HepG2 (cell line): ENCODE data around the gene ABT1. TPM values are rescaled to one million over a fixed set of nuclear protein-coding genes. Genes with fewer than 3 reads are reported as not detected.

Experiments
- ELF3 ChIP-seq: IDR thresholded peaks from 2 replicates; pipeline ENCODE4 v1.6.1; 2016; ENCODE audit warnings: missing genetic modification reagents, missing compliant biosample characterization
- HDAC1 ChIP-seq: sonication (generic); formaldehyde crosslinking; IDR thresholded peaks from 2 replicates; pipeline ENCODE4 v1.5.1; 2020; ENCODE audit warnings: mild to moderate bottlenecking, missing genetic modification reagents
- REST ChIP-seq, 2 experiments: IDR thresholded peaks; 2 replicates each; pipeline ENCODE4 v1.6.1; 2011 to 2012; ENCODE audit warnings: low read length in 2 of 2, borderline replicate concordance in 1 of 2, low read depth in 1 of 2, mild to moderate bottlenecking in 1 of 2, moderate library complexity in 1 of 2
- SMAD3 ChIP-seq: sonication (generic); formaldehyde crosslinking; IDR thresholded peaks from 2 replicates; pipeline ENCODE4 v1.4.0; 2020; ENCODE audit warnings: missing genetic modification reagents
- SNAPC2 ChIP-seq: sonication (generic); formaldehyde crosslinking; IDR thresholded peaks from 2 replicates; pipeline ENCODE4 v1.8.1; 2022; ENCODE audit warnings: mild to moderate bottlenecking, missing genetic modification reagents
- SRSF1 ChIP-seq: fragments of 200-400 bp; formaldehyde crosslinking; optimal IDR thresholded peaks from 2 replicates; pipeline ENCODE3; 2017; ENCODE audit warnings: mild to moderate bottlenecking, low read depth, low read length, moderate library complexity
- ZBTB20 ChIP-seq: sonication (generic); formaldehyde crosslinking; IDR thresholded peaks from 2 replicates; pipeline ENCODE4 v1.8.1; 2023; ENCODE audit warnings: missing genetic modification reagents, low read depth, mild to moderate bottlenecking, borderline replicate concordance
- ZNF24 ChIP-seq: fragments of 450-650 bp; IDR thresholded peaks from 2 replicates; pipeline ENCODE4 v1.6.1; 2017; ENCODE audit warnings: antibody characterized with exemption, mild to moderate bottlenecking
- ZNF556 ChIP-seq: sonication (generic); formaldehyde crosslinking; IDR thresholded peaks from 2 replicates; pipeline ENCODE4 v1.4.0; 2020; ENCODE audit warnings: mild to moderate bottlenecking, missing genetic modification reagents, borderline replicate concordance
- ZNF776 ChIP-seq: sonication (generic); formaldehyde crosslinking; IDR thresholded peaks from 2 replicates; pipeline ENCODE4 v1.4.0; 2020; ENCODE audit warnings: mild to moderate bottlenecking, missing genetic modification reagents
- ZSCAN25 ChIP-seq: sonication (generic); formaldehyde crosslinking; IDR thresholded peaks from 2 replicates; pipeline ENCODE4 v1.8.0; 2022; ENCODE audit warnings: mild to moderate bottlenecking, missing genetic modification reagents
- polyA plus RNA-seq, 8 experiments: library from polyadenylated mRNA; depleted of rRNA in 3 of 8; stranded (reverse) in 7 of 8; unstranded in 1 of 8; fragments of >200 nt; fragmentation: Illumina TruSeq in 4 of 8; extraction: Trizol in 4 of 8; gene quantifications; 2 replicates each; pipeline versions ENCODE4 v1.2.1 to v1.2.3, GENCODE V29; 2011 to 2016; ENCODE audit warnings: low read depth in 4 of 8, missing spikeins in 1 of 8, mixed read lengths in 1 of 8; ENCODE audit not compliant: insufficient read depth in 1 of 8
- total RNA-seq, 5 experiments: library from RNA; depleted of rRNA; stranded (reverse); fragments of >200 nt; fragmentation: Illumina TruSeq; extraction: Trizol; gene quantifications; 2 replicates each; pipeline ENCODE4 v1.2.3, GENCODE V29; 2016; ENCODE audit warnings: low read depth in 1 of 5
- TF ChIP-seq, protein P1 (sequence below): sonication (generic); formaldehyde crosslinking; IDR thresholded peaks from 2 replicates; pipeline ENCODE4 v1.8.1; 2023; ENCODE audit warnings: mild to moderate bottlenecking, missing genetic modification reagents
- TF ChIP-seq, protein P2 (sequence below): sonication (generic); formaldehyde crosslinking; IDR thresholded peaks from 2 replicates; pipeline ENCODE4 v1.4.0; 2020; ENCODE audit warnings: missing genetic modification reagents, borderline replicate concordance
- TF ChIP-seq, protein P3 (sequence below): IDR thresholded peaks from 2 replicates; pipeline ENCODE4 v1.6.1; 2016; ENCODE audit warnings: low read depth, borderline replicate concordance
- TF ChIP-seq, protein P4 (sequence below): sonication (generic); formaldehyde crosslinking; IDR thresholded peaks from 2 replicates; pipeline ENCODE4 v1.8.1; 2023; ENCODE audit warnings: mild to moderate bottlenecking, inconsistent platforms, moderate library complexity, missing genetic modification reagents, borderline replicate concordance
- TF ChIP-seq, protein P5 (sequence below): sonication (generic); formaldehyde crosslinking; IDR thresholded peaks from 2 replicates; pipeline ENCODE4 v1.4.0; 2020; ENCODE audit warnings: missing genetic modification reagents

The ABT1 gene
- total and polyA plus RNA-seq, 2 of the 13 experiments (the other 11 are each of a cell fraction or from before 2014, with no cell fraction given), result 38.4 TPM

DNA sequence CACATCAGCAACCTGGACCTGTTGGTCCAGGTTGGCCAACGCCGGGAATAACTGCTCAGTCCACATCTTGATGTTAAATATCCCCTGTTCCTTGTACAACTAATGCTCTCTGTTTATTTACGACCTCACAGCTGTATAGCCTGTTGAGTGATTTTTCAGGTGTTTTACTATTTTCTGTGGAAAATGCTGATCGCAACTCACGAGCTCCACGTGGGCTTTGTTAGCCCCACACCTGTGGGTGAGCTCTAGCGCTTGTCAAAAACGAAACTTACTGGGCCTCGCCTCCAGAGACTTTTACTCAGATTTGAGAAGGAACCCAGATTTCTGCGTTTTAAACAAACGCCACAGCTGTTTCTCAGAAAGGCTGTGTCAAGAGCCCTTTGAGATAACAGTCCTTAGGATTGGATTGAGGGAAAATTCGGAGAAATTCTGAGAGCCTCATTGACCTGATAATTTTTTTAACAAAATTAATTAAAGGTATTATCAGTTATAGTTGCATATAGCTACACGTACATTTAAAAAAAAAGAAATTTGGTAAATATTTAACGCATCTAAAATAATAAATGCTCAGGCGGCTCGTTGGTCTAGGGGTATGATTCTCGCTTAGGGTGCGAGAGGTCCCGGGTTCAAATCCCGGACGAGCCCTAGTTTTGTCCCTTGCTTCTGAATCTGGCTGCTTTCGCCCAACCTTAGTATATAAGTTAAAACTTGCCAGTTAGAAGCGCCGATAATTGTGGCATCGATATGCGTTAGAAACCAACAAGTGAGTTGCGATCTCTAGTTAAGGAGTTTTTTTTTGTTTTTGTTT, 41.9 kb upstream of the ABT1 start (continued):
- TF ChIP-seq, protein P1, sequence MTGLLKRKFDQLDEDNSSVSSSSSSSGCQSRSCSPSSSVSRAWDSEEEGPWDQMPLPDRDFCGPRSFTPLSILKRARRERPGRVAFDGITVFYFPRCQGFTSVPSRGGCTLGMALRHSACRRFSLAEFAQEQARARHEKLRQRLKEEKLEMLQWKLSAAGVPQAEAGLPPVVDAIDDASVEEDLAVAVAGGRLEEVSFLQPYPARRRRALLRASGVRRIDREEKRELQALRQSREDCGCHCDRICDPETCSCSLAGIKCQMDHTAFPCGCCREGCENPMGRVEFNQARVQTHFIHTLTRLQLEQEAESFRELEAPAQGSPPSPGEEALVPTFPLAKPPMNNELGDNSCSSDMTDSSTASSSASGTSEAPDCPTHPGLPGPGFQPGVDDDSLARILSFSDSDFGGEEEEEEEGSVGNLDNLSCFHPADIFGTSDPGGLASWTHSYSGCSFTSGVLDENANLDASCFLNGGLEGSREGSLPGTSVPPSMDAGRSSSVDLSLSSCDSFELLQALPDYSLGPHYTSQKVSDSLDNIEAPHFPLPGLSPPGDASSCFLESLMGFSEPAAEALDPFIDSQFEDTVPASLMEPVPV, result no peak
- TF ChIP-seq SMAD3 (CRISPR knock-in tag) (0 out of 2 replicates have a peak, but pooled peaks have one; percentile 18), ZSCAN25 (CRISPR knock-in tag) (no peak), REST (IDR thresholded peaks at IDR 0.05; ENCODE audit: borderline replicate concordance in 1 of 2, low read depth in 1 of 2, low read length in 2 of 2) (peak in 1 of 2 experiments; percentile 16; a peak in 1 of 4 replicates), HDAC1 (no peak), SRSF1 (no peak), ZNF776 (CRISPR knock-in tag) (no peak), ELF3 (CRISPR knock-in tag) (no peak), SNAPC2 (CRISPR knock-in tag) (0 out of 2 replicates have a peak, but pooled peaks have one; percentile 5), ZBTB20 (CRISPR knock-in tag) (peak; percentile 50; the same call in 1 of the 2 replicates), ZNF24 (peak; percentile 97), ZNF556 (CRISPR knock-in tag) (no peak)
- TF ChIP-seq, protein P2, sequence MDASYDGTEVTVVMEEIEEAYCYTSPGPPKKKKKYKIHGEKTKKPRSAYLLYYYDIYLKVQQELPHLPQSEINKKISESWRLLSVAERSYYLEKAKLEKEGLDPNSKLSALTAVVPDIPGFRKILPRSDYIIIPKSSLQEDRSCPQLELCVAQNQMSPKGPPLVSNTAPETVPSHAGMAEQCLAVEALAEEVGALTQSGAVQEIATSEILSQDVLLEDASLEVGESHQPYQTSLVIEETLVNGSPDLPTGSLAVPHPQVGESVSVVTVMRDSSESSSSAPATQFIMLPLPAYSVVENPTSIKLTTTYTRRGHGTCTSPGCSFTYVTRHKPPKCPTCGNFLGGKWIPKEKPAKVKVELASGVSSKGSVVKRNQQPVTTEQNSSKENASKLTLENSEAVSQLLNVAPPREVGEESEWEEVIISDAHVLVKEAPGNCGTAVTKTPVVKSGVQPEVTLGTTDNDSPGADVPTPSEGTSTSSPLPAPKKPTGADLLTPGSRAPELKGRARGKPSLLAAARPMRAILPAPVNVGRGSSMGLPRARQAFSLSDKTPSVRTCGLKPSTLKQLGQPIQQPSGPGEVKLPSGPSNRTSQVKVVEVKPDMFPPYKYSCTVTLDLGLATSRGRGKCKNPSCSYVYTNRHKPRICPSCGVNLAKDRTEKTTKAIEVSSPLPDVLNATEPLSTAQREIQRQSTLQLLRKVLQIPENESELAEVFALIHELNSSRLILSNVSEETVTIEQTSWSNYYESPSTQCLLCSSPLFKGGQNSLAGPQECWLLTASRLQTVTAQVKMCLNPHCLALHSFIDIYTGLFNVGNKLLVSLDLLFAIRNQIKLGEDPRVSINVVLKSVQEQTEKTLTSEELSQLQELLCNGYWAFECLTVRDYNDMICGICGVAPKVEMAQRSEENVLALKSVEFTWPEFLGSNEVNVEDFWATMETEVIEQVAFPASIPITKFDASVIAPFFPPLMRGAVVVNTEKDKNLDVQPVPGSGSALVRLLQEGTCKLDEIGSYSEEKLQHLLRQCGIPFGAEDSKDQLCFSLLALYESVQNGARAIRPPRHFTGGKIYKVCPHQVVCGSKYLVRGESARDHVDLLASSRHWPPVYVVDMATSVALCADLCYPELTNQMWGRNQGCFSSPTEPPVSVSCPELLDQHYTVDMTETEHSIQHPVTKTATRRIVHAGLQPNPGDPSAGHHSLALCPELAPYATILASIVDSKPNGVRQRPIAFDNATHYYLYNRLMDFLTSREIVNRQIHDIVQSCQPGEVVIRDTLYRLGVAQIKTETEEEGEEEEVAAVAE (CRISPR knock-in tag), result no peak
- TF ChIP-seq, protein P3, sequence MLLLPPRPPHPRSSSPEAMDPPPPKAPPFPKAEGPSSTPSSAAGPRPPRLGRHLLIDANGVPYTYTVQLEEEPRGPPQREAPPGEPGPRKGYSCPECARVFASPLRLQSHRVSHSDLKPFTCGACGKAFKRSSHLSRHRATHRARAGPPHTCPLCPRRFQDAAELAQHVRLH, result no peak
- TF ChIP-seq, protein P4, sequence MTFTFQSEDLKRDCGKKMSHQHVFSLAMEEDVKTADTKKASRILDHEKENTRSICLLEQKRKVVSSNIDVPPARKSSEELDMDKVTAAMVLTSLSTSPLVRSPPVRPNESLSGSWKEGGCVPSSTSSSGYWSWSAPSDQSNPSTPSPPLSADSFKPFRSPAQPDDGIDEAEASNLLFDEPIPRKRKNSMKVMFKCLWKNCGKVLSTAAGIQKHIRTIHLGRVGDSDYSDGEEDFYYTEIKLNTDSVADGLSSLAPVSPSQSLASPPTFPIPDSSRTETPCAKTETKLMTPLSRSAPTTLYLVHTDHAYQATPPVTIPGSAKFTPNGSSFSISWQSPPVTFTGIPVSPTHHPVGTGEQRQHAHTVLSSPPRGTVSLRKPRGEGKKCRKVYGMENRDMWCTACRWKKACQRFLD, result no peak
- TF ChIP-seq, protein P5, sequence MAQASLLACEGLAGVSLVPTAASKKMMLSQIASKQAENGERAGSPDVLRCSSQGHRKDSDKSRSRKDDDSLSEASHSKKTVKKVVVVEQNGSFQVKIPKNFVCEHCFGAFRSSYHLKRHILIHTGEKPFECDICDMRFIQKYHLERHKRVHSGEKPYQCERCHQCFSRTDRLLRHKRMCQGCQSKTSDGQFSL (CRISPR knock-in tag), result no peak
